Measurements from ENCODE around the gene PCDHB11.
"Not testable (repeated sequence)": the region's sequence is repeated elsewhere in the genome, so short reads cannot be mapped to it uniquely, and the experiment has no call there.

Gene PCDHB11

DNA sequence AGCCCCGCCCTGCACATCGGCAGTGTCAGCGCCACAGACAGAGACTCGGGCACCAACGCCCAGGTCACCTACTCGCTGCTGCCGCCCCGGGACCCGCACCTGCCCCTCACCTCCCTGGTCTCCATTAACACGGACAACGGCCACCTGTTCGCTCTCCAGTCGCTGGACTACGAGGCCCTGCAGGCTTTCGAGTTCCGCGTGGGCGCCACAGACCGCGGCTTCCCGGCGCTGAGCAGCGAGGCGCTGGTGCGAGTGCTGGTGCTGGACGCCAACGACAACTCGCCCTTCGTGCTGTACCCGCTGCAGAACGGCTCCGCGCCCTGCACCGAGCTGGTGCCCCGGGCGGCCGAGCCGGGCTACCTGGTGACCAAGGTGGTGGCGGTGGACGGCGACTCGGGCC is 47.5 kb downstream of the PCDHB11 start:
- DNase-seq = not testable (repeated sequence)

- not testable (repeated sequence) for DNase-seq
Measured at GRCh38 chr5:141247434-141247833, 48.0 kb downstream of the PCDHB11 start.

- no peak for DNase-seq
Measured at GRCh38 chr5:141250576-141250975, 51.1 kb downstream of the PCDHB11 start.
